Ovary (tissue), 9 donors: Measurements from ENCODE around the gene INPP5A. TPM values are rescaled to one million over a fixed set of nuclear protein-coding genes. Genes with fewer than 3 reads are reported as not detected.

Source experiments
- DNase-seq, 5 donors: peaks; one replicate each; pipeline ENCODE4 v3.0.0-alpha.2; 2019 to 2020
- H3K27ac ChIP-seq, 2 donors: fragments of 200-600 bp; one replicate each; pipeline versions ENCODE4 v1.5.1 to v1.8.0; 2019 to 2022
- H3K27me3 ChIP-seq: fragments of 200-600 bp; one replicate; pipeline ENCODE4 v1.8.0; 2022
- H3K36me3 ChIP-seq: fragments of 200-600 bp; sonication (generic); one replicate; pipeline ENCODE4 v1.5.1; 2019
- H3K4me1 ChIP-seq: one replicate; pipeline ENCODE4 v1.8.1; 2013; ENCODE audit warnings: mild to moderate bottlenecking, moderate library complexity; ENCODE audit not compliant: insufficient read depth
- H3K4me3 ChIP-seq: fragments of 200-600 bp; sonication (generic); one replicate; pipeline ENCODE4 v1.5.1; 2017
- H3K9me3 ChIP-seq, 2 donors: fragments of 200-600 bp in 1 of 2; sonication (generic) in 1 of 2; one replicate each; pipeline versions ENCODE4 v1.5.1 to v1.8.1; 2013 to 2019; ENCODE audit warnings: mild to moderate bottlenecking in 1 of 2, moderate library complexity in 1 of 2
- CTCF ChIP-seq, 3 donors: fragments of 450-650 bp in 2 of 3; fragments of 200-600 bp in 1 of 3; IDR thresholded peaks; one replicate each; pipeline versions ENCODE4 v1.5.1 to v1.8.0; 2016 to 2022; ENCODE audit warnings: antibody characterized with exemption in 3 of 3, mild to moderate bottlenecking in 1 of 3
- EP300 ChIP-seq: sonication (generic); formaldehyde crosslinking; IDR thresholded peaks from one replicate; pipeline ENCODE4 v1.6.1; 2017; ENCODE audit warnings: antibody characterized with exemption
- POLR2A ChIP-seq: fragments of 450-650 bp; IDR thresholded peaks from one replicate; pipeline ENCODE4 v1.6.1; 2017; ENCODE audit warnings: antibody characterized with exemption, mild to moderate bottlenecking, moderate library complexity
- WGBS, 3 donors: extraction: QIAGEN DNeasy Blood & Tissue Kit in 1 of 3; methylation state at CpG; one replicate each; pipeline versions ENCODE4 v1.1.5 to v1.1.7; 2013 to 2017; 5-methylcytosine and 5-hydroxymethylcytosine counted together
- intact Hi-C, 4 donors: fragments of 100-400 bp; cut with DNase I; formaldehyde crosslinking; loops; one replicate each; pipeline versions ENCODE4 v1.11.0 to v1.15.1; 2022 to 2023
- polyA plus RNA-seq, 2 donors: library from polyadenylated mRNA; stranded (reverse); fragments of 200-250 nt in 1 of 2; fragments of 350-450 nt in 1 of 2; fragmentation: Illumina TruSeq in 1 of 2; extraction: RNeasy Lipid Tissue Mini Kit (QIAGEN cat#74804) in 1 of 2; gene quantifications; one replicate each; pipeline ENCODE4 v1.2.3, GENCODE V29; 2013 to 2014
- total RNA-seq, 7 donors: library from RNA; depleted of rRNA in 2 of 7; stranded (reverse); fragments of >200 nt in 2 of 7; fragmentation: NEBNext Ultra II Directional in 3 of 7; extraction: Animal tissue kit (Norgen Biotek cat#: 25700) in 3 of 7; gene quantifications; one replicate each; pipeline versions ENCODE4 v1.1.0 to v1.2.4, GENCODE V29; 2016 to 2023
- donor health status: DM: no; HTN: no; CAD: no; lungs with moderate emphysema.
- donor health status: DM: no; HTN: no; CAD: no.
- donor health status: Bipolar disorder and iron deficiency.
- donor health status: DM: yes; HTN: yes; CAD: no.
- donor health status: DM: no; HTN: no; CAD: no.
- donor health status: DM: yes; HTN: yes; CAD: no.

INPP5A gene
- total and polyA plus RNA-seq, 9 donors, result 19.8 to 41.2 (median 35.3) TPM

DNA sequence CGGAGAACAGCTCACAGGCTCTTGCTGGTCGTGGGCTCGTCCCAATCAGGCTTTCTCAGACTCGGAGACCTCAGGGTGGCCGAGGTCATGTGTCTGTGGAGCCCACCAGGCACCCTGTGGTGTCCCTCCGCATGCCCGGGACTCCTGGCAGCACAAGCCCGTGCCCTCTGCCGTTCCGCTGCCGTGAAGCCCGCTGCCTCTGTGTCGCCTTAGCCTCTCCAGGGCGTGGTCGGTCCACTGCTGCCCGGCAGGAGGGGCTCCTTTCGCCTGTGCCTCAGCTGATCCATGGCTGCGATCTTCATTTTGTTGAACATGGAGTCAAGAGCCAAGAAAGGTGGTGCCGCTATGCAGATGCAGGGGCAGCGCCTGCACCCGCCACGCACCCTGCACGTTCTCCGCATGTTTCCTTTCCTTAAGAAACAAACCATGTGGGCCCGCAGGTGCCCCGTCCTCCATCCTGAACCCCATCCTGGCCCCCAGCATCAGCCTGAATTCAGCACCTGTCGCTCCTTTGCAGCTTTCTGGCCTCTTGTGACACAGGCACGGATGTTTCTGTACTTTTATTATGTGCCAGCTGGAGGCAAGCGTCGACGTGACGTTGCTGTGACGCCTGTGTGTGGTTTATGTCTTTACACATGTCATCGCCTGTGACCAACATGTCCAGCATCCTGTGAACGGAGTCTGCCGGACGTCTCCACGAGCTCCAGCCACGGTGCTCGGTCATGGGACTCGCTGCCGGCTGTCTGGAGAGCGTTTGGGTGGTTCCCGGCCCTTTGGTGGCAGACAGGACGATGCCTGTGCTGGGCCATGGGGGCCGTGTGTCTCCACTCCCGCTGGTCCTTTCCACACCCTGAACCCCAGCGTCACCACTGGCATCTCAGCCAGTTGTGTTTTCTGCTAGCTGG is 178.4 kb downstream of the INPP5A start:
- Histone ChIP-seq H3K4me1 (no peaks in the 10 kb centered on the region), H3K27ac (no peak overlapping the region), H3K9me3 (no peaks in the 10 kb centered on the region), H3K4me3 (no peak overlapping the region), H3K27me3 (no peaks in the 10 kb centered on the region), H3K36me3 (no peaks in the 10 kb centered on the region)
- WGBS, 3 donors, result 90 to 95% (median 93%) methylated on average over 43 to 48 of the region's 48 CpGs
- peak in 1 of 5 donors; percentile 15 for DNase-seq
- intact Hi-C loops, result no loop called here
- TF ChIP-seq EP300 (no peak), POLR2A (no peak), CTCF (IDR thresholded peaks at IDR 0.05) (no peak)

DNA sequence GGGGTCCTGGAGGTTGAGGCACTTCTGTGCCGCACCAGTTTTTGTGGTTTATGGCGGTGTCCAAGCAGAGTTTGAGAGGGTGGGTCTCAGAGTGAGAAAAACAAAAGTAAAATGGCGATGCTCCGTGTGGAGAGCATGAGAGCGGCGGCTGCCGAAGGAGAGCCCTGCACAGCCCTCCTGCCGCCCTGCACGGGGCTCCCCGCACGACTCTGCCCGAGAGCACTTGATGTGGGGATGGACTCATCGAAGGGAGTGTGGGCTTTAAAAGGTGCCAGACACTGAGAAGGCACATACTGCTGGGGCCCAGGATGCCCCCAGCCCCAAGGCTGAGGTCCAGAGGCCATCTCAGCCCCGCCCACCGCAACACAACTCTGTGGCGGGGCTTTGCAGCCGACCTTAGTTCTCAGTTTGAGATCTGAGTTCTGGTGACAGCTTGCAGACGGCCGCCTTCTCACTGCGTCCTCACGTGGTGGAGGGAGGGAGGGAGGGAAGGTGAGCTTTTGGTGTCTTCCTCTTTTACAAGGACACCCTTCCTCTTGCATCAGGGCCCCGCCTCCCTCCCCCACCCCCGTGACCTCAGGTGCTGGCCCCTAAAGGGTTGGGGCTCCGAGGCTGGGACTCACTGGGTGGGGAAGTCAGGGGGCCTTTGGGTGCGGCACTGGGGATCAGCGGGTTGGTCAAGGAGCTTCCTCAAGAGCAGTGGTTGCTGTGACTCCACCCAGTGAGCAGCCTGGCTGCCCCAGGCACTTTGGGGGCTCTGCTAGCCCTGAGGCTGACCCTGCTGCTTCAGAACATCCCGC is 179.3 kb downstream of the INPP5A start:
- TF ChIP-seq CTCF (IDR thresholded peaks at IDR 0.05), result no peak
- no peak for TF ChIP-seq POLR2A
- no peak for TF ChIP-seq EP300
- H3K36me3 ChIP-seq, result no peaks in the 10 kb centered on the region
- no peak overlapping the region for H3K4me3 ChIP-seq
- H3K27me3 ChIP-seq, result no peaks in the 10 kb centered on the region
- WGBS, 3 donors, result 87 to 90% (median 90%) methylated on average over 23 to 27 of the region's 27 CpGs
- intact Hi-C loops, result no loop called here
- no peaks in the 10 kb centered on the region for H3K4me1 ChIP-seq
- no peak overlapping the region for H3K27ac ChIP-seq
- H3K9me3 ChIP-seq, result no peaks in the 10 kb centered on the region
- DNase-seq, result peak in 1 of 5 donors; percentile 12

DNA sequence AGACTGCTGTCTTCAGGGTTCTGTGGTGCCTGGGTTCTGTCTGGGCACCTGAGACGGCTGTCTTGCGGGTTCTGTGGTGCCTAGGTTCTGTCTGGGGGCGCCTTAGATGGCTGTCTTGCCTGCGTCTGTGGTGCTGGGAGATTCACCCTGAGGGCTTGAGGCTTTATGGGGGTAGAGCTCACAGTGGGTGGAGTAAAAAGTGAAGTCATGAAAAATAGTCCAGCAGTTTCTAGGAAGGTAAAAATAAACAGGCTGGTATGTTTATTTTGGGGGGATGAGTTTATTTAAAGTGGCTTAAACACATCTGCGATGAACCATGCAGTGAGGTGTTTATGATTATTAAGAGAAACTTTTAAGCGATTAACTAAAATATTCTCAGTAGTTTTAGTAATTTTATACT is 184.1 kb downstream of the INPP5A start:
- 68 to 70% (median 69%) methylated on average over 6 of the region's 6 CpGs for WGBS, 3 donors
- no peaks in the 10 kb centered on the region for H3K9me3 ChIP-seq
- no peak for DNase-seq
- no peak overlapping the region for H3K4me3 ChIP-seq
- intact Hi-C loops, result no loop called here
- H3K36me3 ChIP-seq, result no peaks in the 10 kb centered on the region
- no peaks in the 10 kb centered on the region for H3K4me1 ChIP-seq
- no peaks in the 10 kb centered on the region for H3K27me3 ChIP-seq
- H3K27ac ChIP-seq, result no peak overlapping the region
- TF ChIP-seq POLR2A (no peak), CTCF (IDR thresholded peaks at IDR 0.05) (no peak), EP300 (no peak)

DNA sequence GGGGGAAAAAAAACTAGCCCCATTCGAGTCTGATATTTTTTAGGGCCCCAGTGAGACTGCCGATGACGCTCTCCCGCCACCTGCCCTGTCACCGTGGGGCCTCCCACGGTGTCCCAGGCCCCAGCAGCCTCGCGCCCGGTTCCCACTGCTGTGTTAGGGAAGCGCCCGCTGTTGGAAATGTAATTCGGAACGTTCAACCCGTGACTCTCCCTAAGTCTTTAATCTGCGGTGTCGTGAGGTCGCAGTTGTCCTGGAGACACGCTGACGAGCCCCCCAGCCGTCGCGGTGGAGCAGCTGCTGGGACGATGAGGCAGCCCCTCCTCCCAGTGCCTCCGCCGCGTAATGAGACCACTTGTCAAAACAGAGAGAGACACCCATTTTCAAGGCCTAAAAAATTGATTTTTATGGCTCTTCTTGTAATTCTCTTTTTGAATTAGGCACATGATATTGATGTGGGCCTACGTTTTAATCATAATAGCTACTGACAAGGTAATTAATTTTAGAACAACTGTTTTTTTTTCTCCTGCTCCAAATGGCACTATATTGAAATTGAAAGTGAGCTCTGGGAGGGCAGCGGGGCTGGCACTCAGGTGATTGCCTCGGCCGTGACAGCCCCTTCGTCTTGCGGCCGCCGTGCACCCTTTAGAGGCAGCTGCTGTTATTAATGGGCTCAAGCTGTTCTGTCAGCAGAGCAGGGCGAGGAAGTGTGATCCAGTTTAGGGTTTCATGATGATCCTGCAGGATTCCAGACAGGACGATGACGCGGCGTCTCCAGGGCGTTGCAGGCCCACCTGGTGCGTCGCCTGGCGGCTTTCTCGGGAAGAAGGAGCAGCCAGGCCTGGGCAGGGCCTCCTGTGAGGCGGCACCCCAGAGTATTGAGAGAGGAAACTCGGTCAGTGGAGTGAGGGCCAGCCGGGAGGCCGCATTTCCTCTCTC is 185.1 kb downstream of the INPP5A start:
- TF ChIP-seq CTCF (IDR thresholded peaks at IDR 0.05) (no peak), POLR2A (no peak), EP300 (no peak)
- Histone ChIP-seq H3K9me3 (no peaks in the 10 kb centered on the region), H3K27ac (no peak overlapping the region), H3K36me3 (no peaks in the 10 kb centered on the region), H3K4me1 (no peaks in the 10 kb centered on the region), H3K27me3 (no peaks in the 10 kb centered on the region), H3K4me3 (no peak overlapping the region)
- intact Hi-C loops, result no loop called here
- DNase-seq, result no peak
- 83 to 84% (median 83%) methylated on average over 48 of the region's 48 CpGs for WGBS, 3 donors
